Fibroblast of pulmonary artery (primary cell): ENCODE results near the gene GNAO1.

ENCODE experiments used
- DNase-seq: peaks from one replicate; pipeline ENCODE4 v3.0.0-alpha.2; 2010; ENCODE audit warnings: low read depth
- H3K4me3 ChIP-seq: replicated peaks from 2 replicates; pipeline ENCODE4 v1.5.1; 2011; ENCODE audit warnings: low read depth, mild to moderate bottlenecking, control low read depth, low read length, moderate library complexity
- TF ChIP-seq, protein P1 (sequence below): IDR thresholded peaks from 2 replicates; pipeline ENCODE4 v1.5.1; 2011; ENCODE audit warnings: mild to moderate bottlenecking, control low read depth, low read length, inconsistent platforms; ENCODE audit errors: missing control alignments

The GNAO1 gene

DNA sequence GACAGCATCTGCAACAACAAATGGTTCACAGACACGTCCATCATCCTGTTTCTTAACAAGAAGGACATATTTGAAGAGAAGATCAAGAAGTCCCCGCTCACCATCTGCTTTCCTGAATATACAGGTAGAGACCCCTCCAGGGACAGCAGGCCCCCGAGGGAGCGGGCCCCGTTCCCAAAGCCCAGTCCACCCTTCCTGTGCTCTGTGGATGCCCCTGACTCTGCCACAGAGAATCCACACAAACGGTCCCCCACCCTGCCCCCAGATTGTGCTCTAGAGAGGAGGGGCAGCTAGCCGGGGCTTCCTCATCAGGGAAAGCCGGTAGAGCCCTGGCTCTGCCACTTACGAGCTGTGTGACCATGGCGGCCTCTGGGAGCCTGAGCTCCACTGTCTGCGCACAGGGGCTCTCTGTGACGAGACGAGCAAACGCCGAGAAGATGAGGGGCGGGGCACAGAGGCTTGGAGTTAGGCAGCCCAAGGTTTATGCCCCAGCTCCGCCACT lies 149.6 kb downstream of the GNAO1 start:
- TF ChIP-seq, protein P1, sequence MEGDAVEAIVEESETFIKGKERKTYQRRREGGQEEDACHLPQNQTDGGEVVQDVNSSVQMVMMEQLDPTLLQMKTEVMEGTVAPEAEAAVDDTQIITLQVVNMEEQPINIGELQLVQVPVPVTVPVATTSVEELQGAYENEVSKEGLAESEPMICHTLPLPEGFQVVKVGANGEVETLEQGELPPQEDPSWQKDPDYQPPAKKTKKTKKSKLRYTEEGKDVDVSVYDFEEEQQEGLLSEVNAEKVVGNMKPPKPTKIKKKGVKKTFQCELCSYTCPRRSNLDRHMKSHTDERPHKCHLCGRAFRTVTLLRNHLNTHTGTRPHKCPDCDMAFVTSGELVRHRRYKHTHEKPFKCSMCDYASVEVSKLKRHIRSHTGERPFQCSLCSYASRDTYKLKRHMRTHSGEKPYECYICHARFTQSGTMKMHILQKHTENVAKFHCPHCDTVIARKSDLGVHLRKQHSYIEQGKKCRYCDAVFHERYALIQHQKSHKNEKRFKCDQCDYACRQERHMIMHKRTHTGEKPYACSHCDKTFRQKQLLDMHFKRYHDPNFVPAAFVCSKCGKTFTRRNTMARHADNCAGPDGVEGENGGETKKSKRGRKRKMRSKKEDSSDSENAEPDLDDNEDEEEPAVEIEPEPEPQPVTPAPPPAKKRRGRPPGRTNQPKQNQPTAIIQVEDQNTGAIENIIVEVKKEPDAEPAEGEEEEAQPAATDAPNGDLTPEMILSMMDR, result no peak
- no peak overlapping the region for H3K4me3 ChIP-seq
- no peak for DNase-seq

DNA sequence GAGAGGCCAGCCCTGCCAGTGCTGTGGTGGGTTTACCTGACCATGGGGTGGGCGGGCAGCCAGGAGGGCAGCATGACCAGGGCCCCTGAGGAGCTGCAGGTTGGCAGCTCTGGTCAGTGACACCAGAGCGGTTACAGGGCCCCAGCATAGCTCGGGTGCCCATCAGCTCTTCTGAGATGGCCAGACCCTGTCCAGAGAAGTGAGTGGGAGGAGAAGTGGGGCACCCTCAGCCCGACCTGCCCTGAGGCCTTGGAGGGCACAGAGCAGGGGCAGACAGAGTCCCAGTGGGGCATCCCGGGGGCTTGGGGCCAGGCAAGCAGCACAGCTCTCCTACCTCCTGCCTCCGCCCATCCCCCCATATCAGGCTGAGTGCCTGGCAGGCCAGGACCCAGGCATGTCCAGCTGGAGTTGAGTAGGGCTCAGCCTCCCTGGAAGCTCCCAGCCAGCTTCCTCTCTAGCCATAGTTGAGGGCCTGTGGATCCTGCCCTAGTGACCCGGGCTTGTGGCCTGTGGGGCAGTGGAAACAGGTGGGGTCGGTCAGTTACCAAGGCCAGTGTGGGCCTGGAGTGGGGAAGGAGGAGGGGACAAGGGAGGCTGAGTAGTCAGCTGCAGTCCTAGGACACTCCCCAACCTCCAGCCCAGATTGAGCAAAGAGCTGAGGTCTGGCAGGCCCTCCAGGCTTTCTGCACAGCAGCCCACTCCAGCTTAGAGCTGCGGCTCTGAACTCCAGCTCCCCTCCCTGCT lies 150.5 kb downstream of the GNAO1 start:
- DNase-seq, result no peak
- no peak overlapping the region for H3K4me3 ChIP-seq
- TF ChIP-seq, protein P1, result no peak

DNA sequence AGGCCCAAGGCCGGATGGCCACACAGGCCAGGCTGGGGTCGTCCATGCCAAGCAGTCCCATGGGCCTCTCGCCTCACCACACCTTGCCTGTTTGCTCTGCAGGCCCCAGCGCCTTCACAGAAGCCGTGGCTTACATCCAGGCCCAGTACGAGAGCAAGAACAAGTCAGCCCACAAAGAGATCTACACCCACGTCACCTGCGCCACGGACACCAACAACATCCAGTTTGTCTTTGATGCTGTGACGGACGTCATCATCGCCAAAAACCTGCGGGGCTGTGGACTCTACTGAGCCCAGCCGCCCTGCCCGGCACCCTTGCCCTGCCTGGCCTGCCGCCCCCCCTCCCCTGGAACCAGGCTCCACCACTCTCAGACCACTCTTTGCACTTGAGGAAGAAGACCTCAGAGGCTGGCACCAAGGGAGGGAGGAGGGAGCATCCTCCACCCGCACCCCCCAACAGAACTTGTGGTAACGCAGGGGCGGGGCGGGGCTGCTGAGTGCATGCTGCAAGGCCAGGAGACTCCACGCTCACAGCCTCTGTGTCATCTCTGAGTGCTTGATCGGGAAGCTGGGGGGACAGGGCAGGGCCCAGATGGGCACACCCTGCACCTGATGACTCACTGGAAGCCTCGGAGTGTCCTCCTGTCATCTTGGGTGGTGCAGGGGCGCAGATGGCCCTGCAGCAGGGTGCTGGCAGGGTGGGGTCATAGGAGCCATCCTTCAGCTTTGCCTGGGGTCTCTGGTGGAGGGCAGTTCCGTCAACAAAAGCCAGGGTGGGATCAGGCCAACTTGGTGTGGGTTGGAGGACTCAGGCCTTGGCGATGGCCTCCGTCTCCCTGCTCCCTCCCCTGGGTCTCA lies 152.6 kb downstream of the GNAO1 start:
- TF ChIP-seq, protein P1, result no peak
- no peak overlapping the region for H3K4me3 ChIP-seq
- DNase-seq, result no peak

DNA sequence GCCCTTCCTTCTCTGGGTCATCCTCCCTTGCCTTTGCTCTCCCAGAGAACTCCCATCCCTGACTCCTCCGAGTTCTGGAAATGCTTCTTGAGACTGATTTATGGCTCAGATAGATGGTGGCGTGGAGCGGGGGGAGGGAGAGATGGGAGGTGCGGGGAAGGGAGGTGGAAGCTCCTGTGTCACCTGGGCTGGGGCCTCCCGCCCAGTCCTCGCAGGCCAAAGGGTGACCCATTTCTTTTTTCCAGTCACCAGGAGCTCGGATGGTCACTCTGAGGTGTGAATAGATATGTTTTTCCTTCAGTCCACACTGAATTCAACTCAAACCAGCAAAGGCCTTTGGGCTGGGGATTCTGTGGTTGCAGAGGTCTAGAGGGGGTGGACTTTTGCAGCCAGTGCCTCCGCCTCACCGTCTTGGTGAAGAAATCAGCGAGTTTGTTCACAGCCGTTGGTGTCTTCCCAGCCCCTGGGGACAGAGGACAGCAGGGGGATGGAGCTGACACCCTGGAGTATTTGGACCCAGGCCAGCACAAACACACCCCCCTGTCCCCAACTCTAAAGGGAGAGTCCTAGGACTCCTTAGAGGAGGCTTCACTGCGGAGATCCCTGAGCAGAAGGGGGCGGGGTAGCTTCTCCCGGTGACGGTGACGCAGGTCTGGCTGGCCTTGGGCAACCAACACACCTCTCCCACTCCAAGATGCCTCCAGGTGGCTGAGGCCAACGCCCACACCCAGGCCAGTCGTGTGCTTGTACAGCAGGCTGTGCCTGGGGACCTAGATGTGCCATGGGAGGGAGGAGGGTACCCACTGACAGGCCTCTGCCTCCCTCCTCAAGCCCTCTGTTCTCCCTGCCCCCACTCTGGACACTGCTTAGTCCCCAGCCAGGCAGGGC lies 153.5 kb downstream of the GNAO1 start:
- no peak for DNase-seq
- H3K4me3 ChIP-seq, result no peak overlapping the region
- TF ChIP-seq, protein P1, result no peak

DNA sequence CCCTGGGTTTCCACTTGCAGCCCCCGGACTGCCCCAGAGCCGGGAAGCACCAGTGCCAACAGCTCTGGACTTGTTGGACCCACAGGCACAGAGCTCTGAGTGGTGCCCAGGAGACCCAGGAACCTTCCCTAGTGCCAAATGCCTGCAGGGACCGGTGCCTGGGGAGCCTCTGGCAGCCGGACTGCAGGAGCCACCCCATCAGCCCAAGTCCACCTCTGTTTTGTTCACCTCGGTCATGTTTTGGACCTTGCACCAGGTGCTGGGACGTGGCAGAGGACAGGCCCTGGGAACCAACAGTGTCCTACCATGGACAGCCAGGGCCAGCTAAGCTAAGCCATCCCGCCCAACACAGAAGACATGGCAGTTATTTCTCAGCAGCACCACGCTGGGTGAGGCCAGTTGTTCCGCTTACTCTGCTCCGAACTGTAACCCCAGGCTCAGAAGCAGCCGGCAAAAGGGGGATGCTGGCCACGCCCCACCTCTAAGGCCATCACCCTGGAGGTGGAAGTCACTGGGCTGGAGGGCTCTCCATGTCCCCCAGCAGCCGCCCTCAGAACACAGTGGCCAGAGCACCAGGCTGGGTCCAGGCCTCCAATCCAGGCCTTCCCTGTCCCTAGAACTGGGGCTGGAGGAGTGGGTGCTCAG lies 154.2 kb downstream of the GNAO1 start:
- no peak for DNase-seq
- H3K4me3 ChIP-seq, result no peak overlapping the region
- TF ChIP-seq, protein P1, result no peak
